NK-92 (cell line): ENCODE results near the gene STPG4.
"Not testable (repeated sequence)": the region's sequence is repeated elsewhere in the genome, so short reads cannot be mapped to it uniquely, and the experiment has no call there.

Experiments used
- DNase-seq: peaks from one replicate; lab custom pipeline; 2025; ENCODE audit not compliant: unreplicated experiment; lab: John Stamatoyannopoulos, UW

The STPG4 gene

GRCh38 chr2:47173986-47174732 lies 19.1 kb upstream of the STPG4 start:
- no peak for DNase-seq

- DNase-seq = no peak
Observed at GRCh38 chr2:47172922-47173695, 18.0 kb upstream of the STPG4 start.

GRCh38 chr2:47172156-47172921 lies 17.2 kb upstream of the STPG4 start:
- DNase-seq = no peak

GRCh38 chr2:47169784-47170183 lies 14.7 kb upstream of the STPG4 start:
- no peak for DNase-seq

- DNase-seq = not testable (repeated sequence)
Observed at GRCh38 chr2:47168895-47169294, 13.8 kb upstream of the STPG4 start.

GRCh38 chr2:47167149-47167548 lies 12.0 kb upstream of the STPG4 start:
- no peak for DNase-seq

- no peak for DNase-seq
Observed at GRCh38 chr2:47165001-47165555, 10.0 kb upstream of the STPG4 start.

- DNase-seq = no peak
Observed at GRCh38 chr2:47162780-47163179, 7.7 kb upstream of the STPG4 start.

GRCh38 chr2:47161475-47161874 lies 6.4 kb upstream of the STPG4 start:
- no peak for DNase-seq

GRCh38 chr2:47160660-47161059 lies 5.6 kb upstream of the STPG4 start:
- no peak for DNase-seq

- DNase-seq = no peak
Observed at GRCh38 chr2:47160211-47160610, 5.1 kb upstream of the STPG4 start.

- DNase-seq = no peak
Observed at GRCh38 chr2:47159627-47160026, 4.5 kb upstream of the STPG4 start.

- DNase-seq = no peak
Observed at GRCh38 chr2:47158576-47158975, 3.5 kb upstream of the STPG4 start.

- DNase-seq = no peak
Observed at GRCh38 chr2:47152803-47153202, 2.3 kb downstream of the STPG4 start.

GRCh38 chr2:47150175-47150574 lies 4.9 kb downstream of the STPG4 start:
- no peak for DNase-seq

GRCh38 chr2:47147021-47147420 lies 8.1 kb downstream of the STPG4 start:
- DNase-seq = no peak

GRCh38 chr2:47145466-47145865 lies 9.6 kb downstream of the STPG4 start:
- DNase-seq = no peak

- no peak for DNase-seq
Observed at GRCh38 chr2:47141520-47141919, 13.6 kb downstream of the STPG4 start.

GRCh38 chr2:47134386-47135090 lies 20.6 kb downstream of the STPG4 start:
- DNase-seq = no peak

GRCh38 chr2:47133046-47133445 lies 22.1 kb downstream of the STPG4 start:
- no peak for DNase-seq

GRCh38 chr2:47129191-47129706 lies 25.9 kb downstream of the STPG4 start:
- DNase-seq = no peak
